Stomach (tissue), 4 donors: ENCODE results near the gene ZNF532.

ENCODE experiments used
- CTCF ChIP-seq, 7 experiments: fragments of 450-650 bp in 4 of 7; fragments of 200-600 bp in 3 of 7; sonication (generic) in 3 of 7; IDR thresholded peaks; one replicate each; pipeline ENCODE4 v1.5.1; 2016 to 2019; ENCODE audit warnings: antibody characterized with exemption in 7 of 7, control low read depth in 2 of 7, mild to moderate bottlenecking in 1 of 7
- EP300 ChIP-seq: sonication (generic); formaldehyde crosslinking; IDR thresholded peaks from one replicate; pipeline ENCODE4 v1.6.1; 2017; ENCODE audit warnings: antibody characterized with exemption
- POLR2A ChIP-seq, 4 donors: fragments of 450-650 bp; IDR thresholded peaks; one replicate each; pipeline ENCODE4 v1.6.1; 2016; ENCODE audit warnings: antibody characterized with exemption in 4 of 4, control low read depth in 2 of 4, mild to moderate bottlenecking in 1 of 4, moderate library complexity in 1 of 4
- POLR2AphosphoS5 ChIP-seq, 3 donors: sonication (generic); formaldehyde crosslinking; IDR thresholded peaks; one replicate each; pipeline ENCODE4 v1.6.1; 2016; ENCODE audit warnings: antibody characterized with exemption in 3 of 3

- TF ChIP-seq POLR2A (IDR thresholded peaks at IDR 0.05): no peak
- no peak for TF ChIP-seq CTCF (IDR thresholded peaks at IDR 0.05)
- TF ChIP-seq POLR2AphosphoS5 (IDR thresholded peaks at IDR 0.05): no peak
- no peak for TF ChIP-seq EP300
Observed at GRCh38 chr18:58867281-58867961, 2.7 kb downstream of the ZNF532 start.
